HG03139 (cell line): Measurements from ENCODE around the gene PCDH9.

ENCODE experiments used
- ATAC-seq: cut with Tn5 transposase; IDR thresholded peaks from one replicate; pipeline ENCODE4 v1.9.1; 2021; ENCODE audit not compliant: unreplicated experiment

The PCDH9 gene

DNA sequence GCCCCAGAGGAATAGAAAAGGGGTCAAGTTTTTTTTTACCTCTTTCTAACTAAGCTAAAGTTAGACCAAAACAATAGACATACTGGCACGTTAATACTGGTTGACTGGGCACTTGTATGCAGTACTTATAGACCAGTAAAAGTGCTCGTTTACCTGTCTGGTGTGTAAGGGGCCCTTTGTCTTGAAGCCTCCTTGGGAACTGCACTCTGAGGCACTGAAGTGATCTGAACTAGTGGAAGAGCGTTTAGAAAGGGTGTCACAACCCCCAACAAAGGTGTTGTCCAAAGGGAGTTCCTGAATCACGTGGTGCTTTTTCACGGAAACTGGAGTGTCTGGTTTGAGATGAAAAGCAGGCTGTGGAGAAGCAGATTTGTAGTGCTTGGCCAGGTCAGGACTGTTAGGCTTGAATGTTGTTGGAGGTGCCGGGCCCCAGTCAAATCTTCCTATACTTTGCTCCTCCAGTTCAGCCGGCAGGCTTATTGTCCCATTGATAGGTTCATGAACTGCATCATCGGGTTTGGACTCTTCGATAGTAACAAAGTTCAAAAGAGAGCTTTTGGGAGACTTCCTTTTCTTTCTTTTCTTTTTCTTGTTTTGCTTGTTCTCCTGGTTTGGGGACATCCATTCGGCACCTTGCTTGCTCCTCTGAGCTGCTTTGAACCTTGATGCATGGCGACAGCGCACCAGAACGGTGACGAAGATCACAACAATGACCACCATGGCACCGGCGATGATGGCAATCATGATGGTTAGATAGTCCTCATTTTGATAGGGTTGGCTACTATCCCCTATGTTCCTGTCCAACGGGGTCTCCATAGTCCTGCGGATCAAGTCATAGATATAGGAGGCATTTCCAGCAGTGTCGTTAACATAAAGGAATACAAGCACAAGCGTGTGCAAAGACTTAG is 4.6 kb downstream of the PCDH9 start:
- no peak for ATAC-seq

GRCh38 chr13:67224148-67224846 is 5.8 kb downstream of the PCDH9 start:
- peak; percentile 58 for ATAC-seq

- ATAC-seq = no peak
These were observed 6.4 kb downstream of the PCDH9 start for GRCh38 chr13:67223742-67224141.

DNA sequence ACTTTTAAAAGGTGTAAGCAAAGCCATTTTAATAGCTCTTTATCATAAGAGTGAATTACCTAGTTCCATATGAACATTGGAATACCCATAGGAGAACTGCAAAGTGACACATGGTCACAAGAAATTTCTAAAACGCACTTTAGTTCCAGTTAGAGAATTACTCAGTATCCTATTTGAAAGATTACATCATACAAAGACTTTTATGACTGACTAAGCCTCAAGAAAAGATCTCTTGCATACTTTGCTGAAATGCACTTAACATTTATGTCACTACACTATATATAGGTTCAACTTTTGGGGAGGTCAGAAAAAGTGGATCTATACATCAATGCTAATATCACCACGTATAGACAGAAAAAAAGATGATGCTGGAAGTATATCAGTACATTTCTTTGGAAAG is 7.1 kb downstream of the PCDH9 start:
- ATAC-seq = no peak

DNA sequence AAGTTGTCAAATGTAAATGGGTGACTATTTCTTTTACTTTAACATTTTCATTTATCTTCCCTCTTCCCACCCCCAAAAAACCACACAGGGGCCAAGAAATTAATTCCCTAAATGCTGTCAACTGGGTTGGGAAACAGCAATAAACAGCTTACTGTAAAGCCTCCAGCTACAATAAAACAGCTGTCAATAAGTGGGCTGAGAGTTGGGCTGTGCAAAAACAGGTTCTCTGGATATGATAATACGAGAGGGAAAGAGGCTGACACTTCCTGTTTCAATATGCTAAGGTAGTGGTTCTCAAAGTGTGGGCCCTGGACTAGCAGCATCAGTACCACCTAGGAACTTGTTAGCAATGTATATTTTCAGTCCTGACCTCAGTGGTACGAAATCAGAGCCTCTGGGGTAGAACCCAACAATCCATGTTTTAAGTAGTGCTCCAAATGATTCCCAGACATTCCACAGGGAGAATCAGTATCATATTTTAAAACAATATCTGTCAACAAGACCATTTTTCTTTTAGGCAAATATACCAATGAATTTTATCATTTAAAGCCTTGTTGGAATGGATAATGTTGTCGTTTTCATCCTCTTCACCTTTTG is 8.4 kb downstream of the PCDH9 start:
- peak; percentile 69 for ATAC-seq

DNA sequence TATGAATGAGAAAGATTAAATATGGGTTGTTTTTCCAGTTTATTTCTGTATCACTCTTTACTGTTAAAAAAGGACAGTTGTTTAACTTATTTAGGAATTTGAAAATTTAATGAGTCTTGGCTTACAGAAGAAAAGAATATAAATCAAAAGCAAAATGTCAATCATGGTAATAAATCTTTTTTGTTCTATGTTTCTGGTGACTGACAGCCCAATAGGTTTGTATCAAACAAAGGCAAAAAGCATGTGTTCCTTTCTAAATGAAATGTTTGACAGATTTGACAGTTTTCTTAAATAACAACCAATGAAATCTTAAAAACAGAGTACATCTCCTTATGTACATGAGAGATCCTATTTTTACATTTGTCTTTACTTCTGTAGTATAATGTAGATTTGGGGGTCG is 11.0 kb downstream of the PCDH9 start:
- ATAC-seq = no peak

- no peak for ATAC-seq
These were observed 12.3 kb downstream of the PCDH9 start for GRCh38 chr13:67217880-67218279.

- ATAC-seq = no peak
These were observed 13.3 kb downstream of the PCDH9 start for GRCh38 chr13:67216864-67217263.

DNA sequence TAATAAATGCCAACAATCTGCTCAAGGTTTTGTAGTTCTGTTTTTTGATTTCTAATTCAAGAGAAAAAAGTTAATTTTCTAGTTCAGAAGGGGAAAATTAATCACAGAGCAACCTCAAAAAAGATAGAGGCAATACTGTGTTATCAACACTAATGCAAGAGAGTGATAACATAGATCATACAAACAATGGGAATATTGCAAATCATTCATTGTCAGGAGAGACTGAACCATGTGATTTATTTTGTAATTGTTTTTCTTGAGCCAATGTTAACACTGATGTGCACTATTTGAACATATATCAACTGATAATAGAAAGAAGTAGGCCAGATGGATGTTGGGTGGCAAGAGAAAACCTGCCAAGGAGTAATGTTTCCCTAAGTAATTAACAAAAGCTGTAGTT is 19.9 kb downstream of the PCDH9 start:
- ATAC-seq = no peak

DNA sequence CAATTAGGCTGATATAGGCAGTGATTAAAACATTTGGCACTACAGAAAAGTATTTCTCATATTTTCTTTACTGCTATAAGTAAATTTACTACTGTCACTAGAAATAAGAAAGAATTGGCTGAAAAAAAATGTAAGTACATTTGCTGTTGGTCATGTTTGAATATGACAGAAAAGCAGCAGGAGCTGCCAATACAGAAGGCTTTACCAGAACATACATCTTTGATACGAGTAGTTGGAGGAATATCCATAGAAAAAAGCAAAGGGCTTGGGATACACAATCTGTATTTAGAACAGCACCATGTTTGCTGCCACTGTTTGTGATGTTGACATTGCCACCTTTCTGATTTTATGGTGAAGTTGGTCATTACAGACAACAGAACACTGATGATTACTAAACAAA is 21.6 kb downstream of the PCDH9 start:
- no peak for ATAC-seq

- no peak for ATAC-seq
These were observed 25.4 kb downstream of the PCDH9 start for GRCh38 chr13:67204764-67205163.

- ATAC-seq = no peak
These were observed 29.5 kb downstream of the PCDH9 start for GRCh38 chr13:67200605-67201004.

DNA sequence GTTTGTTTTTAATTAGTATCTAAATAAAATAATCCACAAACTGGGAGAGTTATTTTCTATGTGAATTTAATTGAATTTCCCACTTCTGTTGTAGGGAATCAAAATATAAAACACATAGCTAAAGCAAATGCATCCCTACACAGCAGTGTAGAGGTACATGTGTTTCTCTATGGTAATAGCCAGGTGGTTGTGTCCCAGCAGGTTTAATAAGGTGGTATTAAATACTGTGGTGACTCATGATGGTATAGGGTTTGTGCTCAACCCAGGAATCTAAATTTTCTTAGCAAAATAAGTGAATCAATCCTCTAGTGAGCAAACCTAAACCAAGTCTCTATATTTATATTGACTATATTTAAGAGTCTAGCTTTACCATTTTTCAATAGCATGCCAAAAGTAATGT is 30.0 kb downstream of the PCDH9 start:
- ATAC-seq = no peak

DNA sequence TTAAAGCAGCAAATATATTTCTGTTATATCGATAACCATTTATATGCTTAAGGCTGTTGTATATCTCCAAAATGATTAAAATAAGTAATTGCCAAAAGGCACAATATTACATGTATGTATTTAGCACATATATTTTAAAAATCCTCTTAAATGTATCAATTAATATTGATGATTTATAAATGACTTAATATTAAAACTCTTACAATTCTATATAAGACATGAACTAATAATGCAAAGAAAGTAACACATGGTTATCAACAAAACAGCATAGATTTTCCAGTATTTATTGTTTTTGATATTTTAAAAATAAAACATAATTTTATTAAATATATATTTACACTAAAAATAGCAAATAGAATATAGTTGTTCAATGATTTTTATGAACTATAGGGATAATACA is 32.4 kb downstream of the PCDH9 start:
- no peak for ATAC-seq

- ATAC-seq = no peak
These were observed 36.2 kb downstream of the PCDH9 start for GRCh38 chr13:67193979-67194378.

- no peak for ATAC-seq
These were observed 37.4 kb downstream of the PCDH9 start for GRCh38 chr13:67192751-67193150.

- no peak for ATAC-seq
These were observed 43.1 kb downstream of the PCDH9 start for GRCh38 chr13:67186995-67187569.

DNA sequence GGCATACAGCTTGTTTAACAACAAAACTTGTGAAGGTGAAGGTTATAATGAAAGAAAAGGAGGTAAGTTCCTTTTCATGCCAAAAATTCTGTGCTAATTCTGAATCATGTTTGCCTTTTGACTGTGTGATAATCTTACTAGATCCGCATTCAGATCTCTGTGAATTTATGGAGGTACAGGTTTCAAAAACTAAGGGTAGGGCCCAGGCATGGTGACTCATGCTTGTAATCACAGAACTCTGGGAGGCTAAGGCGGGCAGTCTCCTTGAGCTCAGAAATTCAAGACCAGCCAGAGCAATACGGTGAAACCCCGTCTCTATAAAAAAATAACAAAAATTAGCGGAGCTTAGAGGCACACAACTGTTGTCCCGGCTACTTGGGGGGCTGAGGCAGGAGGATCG is 45.9 kb downstream of the PCDH9 start:
- ATAC-seq = no peak

- no peak for ATAC-seq
These were observed 47.0 kb downstream of the PCDH9 start for GRCh38 chr13:67183151-67183550.

DNA sequence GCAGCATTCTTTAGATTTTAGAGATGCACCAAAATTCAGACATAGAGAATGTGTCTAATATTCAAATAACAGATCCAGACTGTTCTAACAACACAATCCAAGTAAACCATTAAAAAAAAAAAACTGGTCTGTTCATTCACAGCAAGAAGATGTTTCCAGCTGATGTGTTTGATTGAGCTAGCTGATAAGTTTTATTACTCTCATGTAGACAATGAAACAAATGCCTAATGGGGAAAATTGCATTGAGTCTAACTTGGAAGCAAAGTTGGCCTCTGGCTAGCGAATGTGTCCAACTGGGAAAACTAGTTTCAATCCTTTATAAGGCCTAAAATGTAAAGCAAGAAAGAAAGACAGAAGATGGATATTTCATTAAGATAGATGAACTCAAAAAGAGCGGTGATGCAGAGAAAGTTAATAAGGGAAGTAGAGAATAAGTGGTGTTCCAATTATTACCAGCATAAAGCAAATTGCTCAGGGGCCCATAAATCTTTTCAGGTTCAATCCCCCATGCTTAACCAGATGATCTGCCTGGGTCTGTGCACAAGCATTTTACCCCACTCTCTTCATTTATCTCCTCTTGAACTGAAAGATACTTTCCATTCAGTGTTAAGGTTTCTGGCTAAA is 54.2 kb downstream of the PCDH9 start:
- ATAC-seq = no peak

- no peak for ATAC-seq
These were observed 61.8 kb downstream of the PCDH9 start for GRCh38 chr13:67168384-67168783.
